H1 (cell line): ENCODE data around the gene LPP. TPM values are rescaled to one million over a fixed set of nuclear protein-coding genes. Genes with fewer than 3 reads are reported as not detected.

ENCODE experiments used
- CTCF ChIA-PET: fragments of 300-600 bp; sonication (Branson Sonifier 250); formaldehyde crosslinking; loops from one replicate; lab custom pipeline; 2021; ENCODE audit not compliant: partially characterized antibody; lab: Charles Lee
- POLR2A ChIA-PET: fragments of 300-600 bp; sonication (Branson Sonifier 250); formaldehyde crosslinking; loops from one replicate; lab custom pipeline; 2021; ENCODE audit warnings: inconsistent platforms; ENCODE audit not compliant: partially characterized antibody; lab: Charles Lee
- DNase-seq, 2 experiments: peaks; one replicate each; pipeline versions ENCODE4 v3.0.0 to v3.0.0-alpha.2; 2010 to 2022; ENCODE audit warnings: low spot score in 2 of 2, low read depth in 1 of 2, mixed read lengths in 1 of 2
- FAIRE-seq: peaks from 2 replicates; lab custom pipeline; 2011; peaks lifted over from hg19 to GRCh38; lab: Jason Lieb, UNC
- H2AFZ ChIP-seq: 2 replicates; pipeline ENCODE4 v1.8.1; 2012; ENCODE audit warnings: low read length, inconsistent platforms
- H2AK5ac ChIP-seq: 2 replicates; pipeline ENCODE4 v1.6.1; 2013; ENCODE audit warnings: low read depth, low read length
- H2BK120ac ChIP-seq: replicated peaks from 2 replicates; pipeline ENCODE3; 2013; ENCODE audit warnings: low read depth, low read length, inconsistent platforms
- H2BK12ac ChIP-seq: 2 replicates; pipeline ENCODE4 v1.6.1; 2013; ENCODE audit warnings: low read depth, low read length
- H2BK15ac ChIP-seq: 2 replicates; pipeline ENCODE4 v1.6.1; 2013; ENCODE audit warnings: low read length
- H2BK20ac ChIP-seq: 2 replicates; pipeline ENCODE4 v1.6.1; 2013; ENCODE audit warnings: low read length
- H2BK5ac ChIP-seq: 2 replicates; pipeline ENCODE4 v1.6.1; 2013; ENCODE audit warnings: low read depth, low read length
- H3K14ac ChIP-seq: 2 replicates; pipeline ENCODE4 v1.6.1; 2013; ENCODE audit warnings: inconsistent platforms; ENCODE audit not compliant: insufficient read length
- H3K18ac ChIP-seq: 2 replicates; pipeline ENCODE4 v1.6.1; 2013; ENCODE audit warnings: low read length; ENCODE audit errors: extremely low read depth
- H3K23ac ChIP-seq: 2 replicates; pipeline ENCODE4 v1.6.1; 2013; ENCODE audit warnings: inconsistent platforms; ENCODE audit not compliant: insufficient read length
- H3K23me2 ChIP-seq: 2 replicates; pipeline ENCODE4 v1.6.1; 2013; ENCODE audit warnings: low read depth, low read length
- H3K27ac ChIP-seq: 2 replicates; pipeline ENCODE4 v1.6.1; 2011; ENCODE audit warnings: low read depth, low read length, inconsistent platforms
- H3K27me3 ChIP-seq, 4 experiments: replicated peaks in 1 of 4; 1 replicate in 1 of 4; 2 replicates in 3 of 4; pipeline versions ENCODE4 v1.6.1 to v1.8.1; 2011 to 2013; ENCODE audit warnings: low read length in 3 of 4, mild to moderate bottlenecking in 3 of 4, inconsistent platforms in 2 of 4, mixed read lengths in 2 of 4, moderate library complexity in 1 of 4; ENCODE audit not compliant: control insufficient read depth in 3 of 4, insufficient read depth in 3 of 4; ENCODE audit errors: extremely low read depth in 1 of 4
- H3K36me3 ChIP-seq, 4 experiments: 2 replicates each; pipeline versions ENCODE4 v1.6.1 to v1.8.1; 2011 to 2013; ENCODE audit warnings: mild to moderate bottlenecking in 4 of 4, low read length in 3 of 4, moderate library complexity in 2 of 4, control low read depth in 1 of 4, inconsistent platforms in 1 of 4; ENCODE audit not compliant: insufficient read depth in 4 of 4, control insufficient read depth in 2 of 4
- H3K4ac ChIP-seq: replicated peaks from 2 replicates; pipeline ENCODE3; 2013; ENCODE audit warnings: low read length, low read depth, mixed read lengths, inconsistent platforms; ENCODE audit not compliant: insufficient read length
- H3K4me1 ChIP-seq, 4 experiments: replicated peaks in 1 of 4; 1 replicate in 1 of 4; 2 replicates in 3 of 4; pipeline versions ENCODE4 v1.6.1 to v1.8.1; 2011 to 2013; ENCODE audit warnings: low read length in 3 of 4, inconsistent platforms in 2 of 4, mixed read lengths in 1 of 4; ENCODE audit not compliant: insufficient read depth in 4 of 4, control insufficient read depth in 3 of 4
- H3K4me2 ChIP-seq, 2 experiments: 2 replicates each; pipeline versions ENCODE4 v1.6.1 to v1.8.1; 2011 to 2013; ENCODE audit warnings: low read depth in 2 of 2, low read length in 2 of 2, control low read depth in 1 of 2, inconsistent platforms in 1 of 2, mild to moderate bottlenecking in 1 of 2; ENCODE audit not compliant: insufficient read depth in 1 of 2
- H3K4me3 ChIP-seq, 4 experiments: fragments of 200-600, 300-600 bp in 1 of 4; sonication (generic), shearing (Covaris generic), sonication (Bioruptor Twin) in 1 of 4; 2 replicates each; pipeline versions ENCODE4 v1.5.1 to v1.8.1; 2011 to 2016; ENCODE audit warnings: low read length in 4 of 4, low read depth in 3 of 4, control low read depth in 2 of 4, inconsistent platforms in 2 of 4, mild to moderate bottlenecking in 2 of 4, mixed read lengths in 1 of 4, moderate library complexity in 1 of 4; ENCODE audit not compliant: insufficient read depth in 2 of 4; ENCODE audit errors: extremely low read depth in 1 of 4
- H3K56ac ChIP-seq: replicated peaks from 2 replicates; pipeline ENCODE3; 2013; ENCODE audit warnings: low read depth, mild to moderate bottlenecking, mixed read lengths, low read length, inconsistent platforms; ENCODE audit not compliant: insufficient read length
- H3K79me1 ChIP-seq: 2 replicates; pipeline ENCODE4 v1.6.1; 2013; ENCODE audit warnings: low read depth, low read length, control low read depth
- H3K79me2 ChIP-seq, 2 experiments: 2 replicates each; pipeline versions ENCODE4 v1.6.1 to v1.8.1; 2012 to 2013; ENCODE audit warnings: low read length in 2 of 2, mild to moderate bottlenecking in 2 of 2, inconsistent platforms in 1 of 2; ENCODE audit not compliant: insufficient read depth in 2 of 2, control insufficient read depth in 1 of 2
- H3K9ac ChIP-seq, 4 experiments: replicated peaks in 1 of 4; 1 replicate in 1 of 4; 2 replicates in 3 of 4; pipeline versions ENCODE4 v1.6.1 to v1.8.1; 2011 to 2013; ENCODE audit warnings: low read depth in 3 of 4, low read length in 3 of 4, control low read depth in 2 of 4, mild to moderate bottlenecking in 2 of 4, moderate library complexity in 2 of 4, inconsistent platforms in 1 of 4; ENCODE audit errors: extremely low read depth in 1 of 4
- H3K9me3 ChIP-seq, 2 experiments: 2 replicates each; pipeline versions ENCODE4 v1.6.1 to v1.8.1; 2012 to 2013; ENCODE audit warnings: mild to moderate bottlenecking in 2 of 2, moderate library complexity in 2 of 2, control low read depth in 1 of 2, inconsistent platforms in 1 of 2, low read depth in 1 of 2, low read length in 1 of 2, mixed read lengths in 1 of 2; ENCODE audit not compliant: insufficient read depth in 2 of 2
- H4K20me1 ChIP-seq, 2 experiments: replicated peaks in 1 of 2; 2 replicates each; pipeline versions ENCODE3 to v1.8.1; 2011 to 2013; ENCODE audit warnings: inconsistent platforms in 2 of 2, low read length in 2 of 2, mild to moderate bottlenecking in 1 of 2; ENCODE audit not compliant: insufficient read depth in 2 of 2, control insufficient read depth in 1 of 2
- H4K5ac ChIP-seq: 2 replicates; pipeline ENCODE4 v1.6.1; 2013; ENCODE audit warnings: low read length, low read depth, mixed read lengths, inconsistent platforms; ENCODE audit not compliant: insufficient read length
- H4K8ac ChIP-seq: 2 replicates; pipeline ENCODE4 v1.8.0; 2013; ENCODE audit warnings: mild to moderate bottlenecking, moderate library complexity, low read length, inconsistent platforms; ENCODE audit not compliant: insufficient read depth; ENCODE audit errors: extremely low read depth
- H4K91ac ChIP-seq: replicated peaks from 2 replicates; pipeline ENCODE3; 2013; ENCODE audit warnings: low read length, mixed read lengths, inconsistent platforms; ENCODE audit not compliant: insufficient read length
- CBX8 ChIP-seq: fragments of 300-800, 300-1000 bp; sonication (generic); IDR thresholded peaks from 2 replicates; pipeline ENCODE4 v1.7.1; 2016; ENCODE audit warnings: low read depth, low read length, borderline replicate concordance
- CEBPB ChIP-seq: IDR thresholded peaks from 2 replicates; pipeline ENCODE4 v1.6.1; 2012; ENCODE audit warnings: low read depth, low read length
- KDM4A ChIP-seq: IDR thresholded peaks from one replicate; pipeline ENCODE4 v1.7.1; 2012; ENCODE audit warnings: low read depth, mild to moderate bottlenecking, moderate library complexity, low read length, inconsistent platforms; ENCODE audit not compliant: severe bottlenecking
- RFX5 ChIP-seq: IDR thresholded peaks from 2 replicates; pipeline ENCODE4 v1.6.1; 2011; ENCODE audit warnings: low read depth, low read length, improper control_type of control experiment, borderline replicate concordance
- SAP30 ChIP-seq: fragments of 300-600 bp; sonication (generic); IDR thresholded peaks from 2 replicates; pipeline ENCODE4 v1.7.1; 2012; ENCODE audit warnings: low read length, moderate library complexity, mild to moderate bottlenecking, inconsistent platforms; ENCODE audit not compliant: insufficient read depth, insufficient replicate concordance
- SIN3A ChIP-seq, 2 experiments: IDR thresholded peaks in 1 of 2; conservative IDR thresholded peaks in 1 of 2; 2 replicates each; pipeline ENCODE4 v1.6.1; 2011 to 2012; ENCODE audit warnings: low read length in 2 of 2, improper control_type of control experiment in 1 of 2, low read depth in 1 of 2, mild to moderate bottlenecking in 1 of 2
- WGBS, 2 experiments: shearing (Covaris generic) in 1 of 2; methylation state at CpG; one replicate each; pipeline versions ENCODE4 v1.1.6 to v1.1.7; 2013 to 2015; ENCODE audit warnings: low lambda C conversion rate in 2 of 2, mixed read lengths in 2 of 2, inconsistent platforms in 1 of 2, low coverage in 1 of 2, missing lambda C conversion rate in 1 of 2; ENCODE audit not compliant: insufficient replicate concordance in 2 of 2, insufficient coverage in 1 of 2, insufficient read length in 1 of 2; ENCODE audit errors: extremely low coverage in 1 of 2, missing lambda C conversion rate in 1 of 2; 5-methylcytosine and 5-hydroxymethylcytosine counted together
- polyA plus RNA-seq, 7 experiments: library from polyadenylated mRNA; depleted of rRNA in 3 of 7; stranded (reverse) in 5 of 7; unstranded in 2 of 7; fragments of >200 nt in 5 of 7; fragments of 200-250 nt in 2 of 7; gene quantifications; 1 replicate in 5 of 7; 2 replicates in 1 of 7; 4 replicates in 1 of 7; pipeline versions ENCODE4 v1.2.1 to v1.2.3, GENCODE V29; 2011 to 2013; ENCODE audit warnings: missing spikeins in 2 of 7, mixed read lengths in 2 of 7
- total RNA-seq: library from RNA; stranded (reverse); fragmentation: NEBNext Ultra II Directional; extraction: Animal tissue kit (Norgen Biotek cat#: 25700); gene quantifications from 2 replicates; pipeline ENCODE4 v1.2.1, GENCODE V29; 2021

LPP gene
- total and polyA plus RNA-seq, 2 of the 8 experiments (the other 6 are each of a cell fraction or from before 2014, with no cell fraction given) = 10.0 to 53.3 TPM

- no peaks in the 10 kb centered on the region for H3K23me2 ChIP-seq
- ChIA-PET CTCF (interaction anchor here (0.6 to 0.9 kb wide), 2 partner anchors 10 to 12 kb away, joined by 3 read pairs; no protein-coding TSS in a partner anchor), POLR2A (no interaction called here)
- no peak overlapping the region for H3K14ac ChIP-seq
- no peak overlapping the region for H3K9ac ChIP-seq
- WGBS, 2 experiments = 80% methylated on average over 2 of the region's 2 CpGs; no CpG with 5 or more reads in 1 of the 2 experiments
- H3K9me3 ChIP-seq = no peaks in the 10 kb centered on the region
- FAIRE-seq (no peak), DNase-seq (no peak)
- H3K27ac ChIP-seq = no peak overlapping the region
- H3K4ac ChIP-seq = no peak overlapping the region
- no peak overlapping the region for H3K56ac ChIP-seq
- H2AK5ac ChIP-seq = no peak overlapping the region
- no peaks in the 10 kb centered on the region for H3K36me3 ChIP-seq
- H2BK20ac ChIP-seq = no peak overlapping the region
- no peaks in the 10 kb centered on the region for H3K4me1 ChIP-seq
- no peak overlapping the region for H3K4me2 ChIP-seq
- H3K18ac ChIP-seq = no peak overlapping the region
- no peak overlapping the region for H4K5ac ChIP-seq
- no peak overlapping the region for H3K4me3 ChIP-seq
- H2BK120ac ChIP-seq = no peak overlapping the region
- H2AFZ ChIP-seq = no peak overlapping the region
- H4K20me1 ChIP-seq = no peaks in the 10 kb centered on the region
- no peak overlapping the region for H4K8ac ChIP-seq
- H2BK5ac ChIP-seq = no peak overlapping the region
- H3K79me1 ChIP-seq = no peaks in the 10 kb centered on the region; the same call in 1 of the 2 replicates
- no peak for TF ChIP-seq CEBPB
- no peak for TF ChIP-seq SIN3A (conservative IDR thresholded peaks at IDR 0.05 in 1 of 2, IDR thresholded peaks at IDR 0.05 in 1 of 2; ENCODE audit: low read depth in 1 of 2, low read length in 2 of 2)
- TF ChIP-seq KDM4A = no peak
- no peak for TF ChIP-seq SAP30
- TF ChIP-seq CBX8 = no peak
- TF ChIP-seq RFX5 = no peak
- H3K79me2 ChIP-seq = no peaks in the 10 kb centered on the region
- H4K91ac ChIP-seq = no peak overlapping the region
- no peak overlapping the region for H2BK15ac ChIP-seq
- H2BK12ac ChIP-seq = no peak overlapping the region
- no peak overlapping the region for H3K23ac ChIP-seq
- no peaks in the 10 kb centered on the region for H3K27me3 ChIP-seq
Measured at GRCh38 chr3:188458756-188459155, 304.8 kb downstream of the LPP start.
